Bone marrow (tissue), 2 donors: Measurements from ENCODE around the gene NDNF.
A peak's percentile ranks its signal among the peaks of the same experiment; 100 is the strongest.

ENCODE experiments used
- DNase-seq, 2 donors: peaks; one replicate each; lab custom pipeline; 2025; lab: John Stamatoyannopoulos, UW

Gene NDNF

GRCh38 chr4:121072224-121073003 is at the start of gene NDNF:
TSS of gene NDNF (minus strand) at chr4:121072535. CDS start at chr4:121045837, 26,698 bp downstream.
- no peak for DNase-seq

- DNase-seq = no peak
Measured at GRCh38 chr4:121119715-121120114, 47.4 kb upstream of the NDNF start.

GRCh38 chr4:121118344-121118743 is 46.0 kb upstream of the NDNF start:
- DNase-seq = no peak

- DNase-seq = no peak
Measured at GRCh38 chr4:121114756-121115155, 42.4 kb upstream of the NDNF start.

GRCh38 chr4:121112530-121112929 is 40.2 kb upstream of the NDNF start:
- DNase-seq = no peak

- DNase-seq = no peak
Measured at GRCh38 chr4:121108557-121108956, 36.2 kb upstream of the NDNF start.

- DNase-seq = no peak
Measured at GRCh38 chr4:121107507-121107906, 35.2 kb upstream of the NDNF start.

- no peak for DNase-seq
Measured at GRCh38 chr4:121100093-121100775, 27.9 kb upstream of the NDNF start.

GRCh38 chr4:121098266-121098665 is 25.9 kb upstream of the NDNF start:
- DNase-seq = no peak

- DNase-seq = peak in 1 of 2 donors; percentile 1
Measured at GRCh38 chr4:121096629-121097028, 24.3 kb upstream of the NDNF start.

- no peak for DNase-seq
Measured at GRCh38 chr4:121096191-121096590, 23.9 kb upstream of the NDNF start.

- no peak for DNase-seq
Measured at GRCh38 chr4:121094297-121094966, 22.1 kb upstream of the NDNF start.

GRCh38 chr4:121093261-121093660 is 20.9 kb upstream of the NDNF start:
- DNase-seq = no peak

- DNase-seq = no peak
Measured at GRCh38 chr4:121091941-121092340, 19.6 kb upstream of the NDNF start.

GRCh38 chr4:121088867-121089266 is 16.5 kb upstream of the NDNF start:
- DNase-seq = no peak

- DNase-seq = no peak
Measured at GRCh38 chr4:121079376-121079775, 7.0 kb upstream of the NDNF start.

GRCh38 chr4:121077496-121077895 is 5.2 kb upstream of the NDNF start:
- DNase-seq = no peak

- no peak for DNase-seq
Measured at GRCh38 chr4:121076416-121076815, 4.1 kb upstream of the NDNF start.

- DNase-seq = no peak
Measured at GRCh38 chr4:121073672-121074381, 1.5 kb upstream of the NDNF start.

- peak in 1 of 2 donors; percentile 11 for DNase-seq
Measured at GRCh38 chr4:121073004-121073435, 685 bp upstream of the NDNF start.

- DNase-seq = no peak
Measured at GRCh38 chr4:121071640-121072223, 603 bp downstream of the NDNF start.
